T-helper 1 cell treated with Interleukin-12 subunit alpha and Interleukin-12 subunit beta and Interleukin-4 antibody, amounts not matched to agents 30 ng/mL and 1 ng/mL, for 36 hours (primary cell): Measurements from ENCODE around the gene TMEM107. TPM values are rescaled to one million over a fixed set of nuclear protein-coding genes. Genes with fewer than 3 reads are reported as not detected.

Source experiments
- intact Hi-C: fragments of 100-400 bp; cut with micrococcal nuclease; formaldehyde crosslinking; loops from one replicate; pipeline ENCODE4 v1.15.1; 2024
- total RNA-seq: library from RNA; stranded (reverse); gene quantifications from 2 replicates; pipeline ENCODE4 v1.2.3, GENCODE V29; 2022

TMEM107 gene
- total RNA-seq, 1 donor from 2014 or later, result 22.9 TPM

GRCh38 chr17:8152112-8152775, 23.9 kb downstream of the TMEM107 start, which contains the start of gene PER1:
Gene PER1 (minus strand): TSS chr17:8152404. CDS start chr17:8150706, 1,698 bp downstream.
- intact Hi-C loops, result loop anchor here (10.0 kb wide), 2 partner anchors 233 to 283 kb away; partner anchors contain the start of genes NDEL1 and RPL26

- intact Hi-C loops, result loop anchor here (1.0 to 10.0 kb wide), 3 partner anchors 12 to 283 kb away; partner anchors contain the start of genes NDEL1 and RPL26
These were observed 24.5 kb downstream of the TMEM107 start for GRCh38 chr17:8151641-8152111.

GRCh38 chr17:8151120-8151640, 25.0 kb downstream of the TMEM107 start:
- intact Hi-C loops, result loop anchor here (1.0 to 10.0 kb wide), 3 partner anchors 12 to 284 kb away; partner anchors contain the start of genes NDEL1 and RPL26

GRCh38 chr17:8150194-8151119, 25.7 kb downstream of the TMEM107 start:
- intact Hi-C loops, result loop anchor here (1.0 to 10.0 kb wide), 3 partner anchors 11 to 284 kb away; partner anchors contain the start of genes NDEL1 and RPL26

DNA sequence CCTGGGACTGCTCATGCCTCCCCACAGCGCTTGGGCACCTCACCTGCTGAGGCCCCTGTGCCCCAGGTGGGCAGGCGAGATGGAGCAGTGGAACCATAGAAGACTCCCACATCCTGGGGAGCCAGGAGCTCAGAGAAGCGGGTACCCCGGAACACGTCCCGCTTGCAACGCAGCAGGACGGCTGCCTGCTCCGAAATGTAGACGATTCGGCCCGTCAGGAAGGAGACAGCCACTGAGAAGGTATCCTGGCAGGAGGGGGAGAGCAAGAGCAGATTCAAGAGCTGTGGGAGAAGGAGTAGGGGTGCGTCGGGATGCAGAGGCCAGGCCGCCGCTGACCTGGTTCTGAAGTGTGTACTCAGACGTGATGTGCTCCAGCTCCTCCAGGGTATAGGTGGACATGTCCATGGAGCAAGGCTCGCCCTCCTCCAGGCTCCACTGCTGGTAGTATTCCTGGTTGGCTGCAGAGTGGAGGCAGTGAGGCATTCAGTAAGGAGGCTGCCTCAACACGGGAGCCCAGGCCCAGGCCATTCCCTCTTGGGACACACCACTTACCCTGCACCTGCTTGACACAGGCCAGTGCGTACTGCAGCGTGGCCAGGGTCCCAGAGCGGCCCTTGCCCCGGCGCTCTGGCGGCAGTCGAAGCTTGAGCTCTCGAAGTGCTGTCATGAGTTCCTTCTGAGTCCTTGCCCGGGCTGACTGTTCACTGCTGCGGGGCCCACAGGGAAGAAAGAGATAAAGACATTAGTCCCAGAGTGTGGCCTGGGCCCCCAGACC, 26.6 kb downstream of the TMEM107 start:
- intact Hi-C loops, result loop anchor here (10.0 kb wide), 2 partner anchors 235 to 285 kb away; partner anchors contain the start of genes NDEL1 and RPL26

GRCh38 chr17:8148560-8148959, 27.6 kb downstream of the TMEM107 start:
- intact Hi-C loops, result no loop called here

- intact Hi-C loops, result no loop called here
These were observed 28.3 kb downstream of the TMEM107 start for GRCh38 chr17:8147805-8148404.

GRCh38 chr17:8147141-8147804, 28.9 kb downstream of the TMEM107 start:
- intact Hi-C loops, result no loop called here

- intact Hi-C loops, result no loop called here
These were observed 29.6 kb downstream of the TMEM107 start for GRCh38 chr17:8146381-8147140.

DNA sequence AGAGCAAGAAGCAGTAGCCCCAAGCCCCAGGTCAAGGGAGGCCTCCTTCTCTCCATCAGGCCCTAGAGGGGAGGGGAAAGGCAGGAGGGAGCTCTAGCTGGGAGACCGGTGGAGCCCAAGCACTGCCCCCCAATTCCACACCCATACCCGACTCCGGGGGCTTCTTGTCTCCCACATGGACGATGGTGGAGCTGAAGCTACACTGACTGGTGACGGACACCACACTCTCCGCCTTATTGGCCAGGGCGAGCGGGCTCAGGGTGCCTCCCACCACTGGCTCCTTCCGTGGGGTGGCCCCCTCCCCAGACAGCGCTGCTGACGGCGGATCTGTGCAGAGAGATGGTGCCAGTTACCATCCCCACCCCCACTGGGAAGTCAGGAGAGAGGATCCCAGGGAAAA, 30.4 kb downstream of the TMEM107 start:
- intact Hi-C loops, result no loop called here

GRCh38 chr17:8144401-8145231, 31.6 kb downstream of the TMEM107 start:
- intact Hi-C loops, result no loop called here

GRCh38 chr17:8143581-8144400, 32.4 kb downstream of the TMEM107 start:
- intact Hi-C loops, result no loop called here

- intact Hi-C loops, result no loop called here
These were observed 33.1 kb downstream of the TMEM107 start for GRCh38 chr17:8142887-8143580.

DNA sequence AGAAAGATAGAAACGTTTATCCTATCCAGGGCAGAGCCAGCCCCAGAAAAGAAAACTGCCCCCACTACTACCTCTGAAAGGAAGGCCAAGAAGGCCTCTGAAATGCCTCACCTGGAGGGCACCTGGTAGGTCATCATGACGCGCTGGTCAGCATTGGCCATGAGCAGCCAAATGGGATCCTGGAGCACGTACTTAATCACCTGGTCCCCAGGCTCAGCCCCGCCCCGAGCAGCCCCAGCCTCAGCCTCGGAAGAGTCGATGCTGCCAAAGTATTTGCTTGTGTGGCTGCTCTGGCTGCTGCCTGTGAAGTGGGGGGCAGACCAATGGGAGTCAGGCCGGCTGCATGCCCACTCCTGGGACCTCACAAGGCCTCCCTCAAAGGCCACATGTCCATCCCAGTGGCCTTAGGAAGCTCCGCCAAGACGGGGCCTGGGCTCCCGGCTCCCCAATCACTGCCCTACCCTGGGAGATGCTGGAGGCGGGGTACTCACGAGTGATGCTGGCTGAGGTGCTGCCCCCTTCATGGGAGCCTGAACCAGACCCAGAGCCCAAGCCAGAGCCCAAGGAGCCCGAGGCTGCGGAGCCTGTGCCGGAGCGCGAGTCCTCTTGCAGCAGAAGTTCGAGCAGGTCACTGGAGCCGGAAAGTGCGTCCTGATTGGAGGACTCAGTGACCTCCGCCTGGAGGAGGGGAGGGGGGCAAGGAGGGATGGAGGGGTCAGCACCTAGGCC, 33.9 kb downstream of the TMEM107 start:
- intact Hi-C loops, result no loop called here

- intact Hi-C loops, result no loop called here
These were observed 34.4 kb downstream of the TMEM107 start for GRCh38 chr17:8141741-8142140.

DNA sequence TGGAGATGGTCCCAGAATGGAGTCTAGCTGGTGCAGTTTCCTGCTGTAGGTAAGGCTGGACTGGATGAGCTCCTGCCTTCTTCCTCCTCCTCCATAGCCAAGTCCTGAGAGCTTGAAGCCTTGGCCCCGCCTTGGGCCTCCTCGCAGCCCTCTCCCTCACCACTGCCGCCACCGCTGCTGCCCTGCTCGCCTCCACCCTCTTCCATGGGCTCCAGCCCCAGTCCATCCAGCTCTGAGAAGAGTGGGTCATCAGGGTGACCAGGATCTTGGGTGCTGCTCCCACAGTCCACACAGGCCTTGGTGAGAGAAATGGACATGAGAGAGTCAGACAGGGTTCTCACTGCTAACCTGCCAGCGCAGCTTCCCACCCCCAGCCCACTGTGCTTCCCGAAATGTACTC, 35.1 kb downstream of the TMEM107 start:
- intact Hi-C loops, result no loop called here
